HG02759 (cell line): Measurements from ENCODE around the gene MGLL.

Experiments used
- ATAC-seq: cut with Tn5 transposase; IDR thresholded peaks from one replicate; pipeline ENCODE4 v1.9.1; 2021; ENCODE audit warnings: mild to moderate bottlenecking, moderate library complexity; ENCODE audit not compliant: unreplicated experiment

The MGLL gene

DNA sequence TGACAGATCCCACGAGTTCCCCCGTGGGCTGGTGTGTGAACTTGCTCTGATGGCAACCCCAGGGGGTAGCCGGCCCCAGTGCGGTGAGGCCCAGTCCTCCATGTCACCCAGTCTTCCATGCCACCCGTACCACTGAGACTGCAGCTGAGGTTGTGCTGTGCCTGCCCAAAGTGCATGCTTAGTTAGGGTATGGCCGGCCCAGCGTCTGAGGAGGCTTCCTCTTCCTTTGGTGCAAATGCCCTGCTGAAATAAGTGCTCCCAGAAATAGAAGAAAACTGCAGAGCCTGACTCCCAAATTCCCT is 31.5 kb downstream of the MGLL start:
- peak; percentile 9 for ATAC-seq

DNA sequence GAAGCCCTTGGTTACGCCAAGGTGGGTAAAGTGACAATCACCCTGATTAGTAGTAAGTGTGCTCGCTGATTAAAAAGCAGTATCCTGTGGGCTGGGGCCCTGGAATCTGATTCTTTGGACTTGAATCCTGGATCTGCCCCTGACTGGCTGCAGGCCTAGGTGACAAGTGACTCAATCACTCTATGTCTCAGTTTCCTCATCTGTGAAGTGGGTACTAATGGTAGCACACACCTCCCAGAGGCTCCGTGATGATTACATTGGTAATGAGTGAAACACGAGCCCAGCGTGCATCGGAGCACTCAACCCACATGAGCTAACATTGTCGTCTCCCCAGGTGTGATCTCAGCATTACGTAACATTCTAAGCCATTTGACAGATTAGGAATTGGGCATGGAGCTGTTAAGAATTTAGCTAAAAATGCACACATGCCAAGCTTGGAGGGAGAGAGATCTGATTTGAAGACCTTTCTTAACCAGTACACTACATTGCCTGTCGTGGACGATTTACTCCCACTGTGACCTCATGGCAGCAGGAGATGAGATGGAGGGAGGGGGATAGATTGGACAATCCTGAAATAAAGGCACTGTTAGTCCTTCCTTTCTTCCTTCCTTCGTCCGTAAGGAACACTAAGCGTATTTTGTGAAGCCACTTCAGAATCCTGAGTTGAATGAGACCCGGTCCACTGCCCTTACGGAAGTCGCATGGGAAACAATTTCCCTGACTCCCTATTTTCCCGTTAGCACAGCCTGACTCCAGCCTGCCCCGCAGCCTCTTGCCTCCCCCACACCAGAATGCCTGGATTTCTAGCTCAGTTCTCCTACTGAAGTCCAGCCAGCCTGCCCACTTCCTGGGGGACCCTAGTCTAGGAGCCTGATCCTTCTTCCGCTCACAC is 32.1 kb downstream of the MGLL start:
- ATAC-seq = no peak

DNA sequence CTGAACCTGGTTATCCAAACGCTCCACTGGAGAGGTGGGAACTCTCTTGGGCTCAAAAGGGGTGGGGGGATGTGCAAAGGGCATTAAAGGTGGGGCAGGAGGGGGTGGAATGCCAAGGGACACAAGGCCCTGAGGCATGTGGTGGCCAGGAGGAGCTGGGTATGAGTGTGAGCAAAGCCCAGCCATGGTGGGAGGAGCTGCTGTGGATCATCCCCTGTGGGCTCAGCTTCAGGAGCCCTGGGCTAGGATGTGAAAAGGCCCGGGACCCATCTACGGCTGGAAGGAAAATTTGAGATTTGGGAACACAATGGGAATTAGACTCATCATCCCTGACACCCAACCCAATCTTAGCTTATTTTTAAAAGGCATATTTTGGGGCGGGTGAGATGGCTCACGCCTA is 33.3 kb downstream of the MGLL start:
- no peak for ATAC-seq

DNA sequence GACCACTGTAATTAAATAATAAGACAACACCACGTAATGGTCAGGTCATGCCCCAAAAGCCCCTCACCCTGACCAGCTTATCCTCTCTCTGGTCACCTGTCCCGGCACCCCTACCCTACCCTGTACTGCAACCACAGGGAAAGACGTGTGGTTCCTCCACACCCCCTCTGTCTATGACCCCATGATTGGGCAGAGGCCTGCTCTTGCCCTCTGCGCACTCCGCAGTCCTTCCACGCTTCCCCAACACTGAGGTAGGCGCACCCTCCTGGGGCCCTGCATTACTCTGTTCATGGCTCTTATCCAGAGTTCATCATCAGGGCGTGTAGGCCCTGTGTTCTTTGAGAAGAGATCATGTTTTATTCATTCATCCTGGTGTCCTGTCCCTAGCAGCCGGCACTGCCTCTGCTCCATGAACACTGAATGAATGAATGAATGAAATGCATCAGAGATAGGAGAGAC is 33.8 kb downstream of the MGLL start:
- ATAC-seq = no peak

DNA sequence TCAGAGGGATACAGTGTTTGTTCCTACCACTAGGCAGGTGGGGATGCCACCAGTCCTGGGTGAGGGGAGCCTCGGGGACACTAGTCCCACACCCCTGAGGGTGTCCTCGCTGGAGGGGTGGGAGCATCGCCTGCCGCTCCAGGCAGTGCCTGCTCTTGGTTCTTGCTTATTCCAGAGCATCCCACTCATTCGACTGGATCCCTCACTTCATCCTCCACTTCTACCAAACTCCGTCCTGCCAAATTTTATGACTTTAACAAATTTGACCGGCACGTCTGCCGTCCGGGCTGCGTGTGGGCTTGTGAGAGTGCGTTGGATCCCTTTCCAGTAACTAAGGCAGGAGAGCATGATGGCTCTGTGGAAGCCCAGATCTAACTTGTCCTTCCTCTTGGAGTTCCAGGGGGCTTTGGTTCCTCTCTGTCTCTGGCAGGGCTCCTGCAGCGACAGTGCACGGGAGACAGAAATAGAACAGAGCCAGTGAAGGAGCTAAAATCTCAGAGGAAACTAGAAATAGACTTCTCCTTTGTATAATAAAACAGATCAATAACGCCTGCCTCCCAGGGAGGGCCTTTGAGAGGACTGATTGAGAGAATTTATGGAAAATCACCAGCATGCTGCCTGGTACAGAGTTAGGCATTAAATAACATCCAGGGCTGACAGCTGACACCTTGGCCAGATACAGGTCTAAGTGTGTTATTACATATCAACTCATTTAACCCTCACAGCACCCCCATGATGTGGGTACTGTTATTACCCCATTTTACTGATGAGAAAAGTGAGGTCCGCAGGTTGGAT is 34.5 kb downstream of the MGLL start:
- ATAC-seq = no peak

DNA sequence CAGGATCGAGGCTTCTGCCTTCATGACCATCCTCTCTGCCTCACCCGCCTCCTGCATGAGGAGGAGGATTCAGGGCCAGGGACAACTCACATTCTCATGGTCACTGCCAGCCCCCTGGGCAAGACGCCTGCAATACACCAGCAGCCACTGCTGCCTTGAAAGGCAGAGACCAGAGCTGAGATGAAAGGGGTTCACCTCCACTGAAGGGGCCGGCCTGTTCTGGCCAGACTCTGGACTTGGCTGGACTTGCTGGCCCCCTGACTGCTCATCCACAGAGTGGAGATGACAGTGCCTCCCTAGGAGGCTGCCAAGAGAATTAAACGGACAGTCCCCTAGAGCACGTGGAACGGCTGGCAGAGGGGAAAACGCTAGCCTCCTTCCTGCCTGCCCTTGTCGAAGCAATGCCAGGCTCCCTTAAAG is 35.2 kb downstream of the MGLL start:
- no peak for ATAC-seq

DNA sequence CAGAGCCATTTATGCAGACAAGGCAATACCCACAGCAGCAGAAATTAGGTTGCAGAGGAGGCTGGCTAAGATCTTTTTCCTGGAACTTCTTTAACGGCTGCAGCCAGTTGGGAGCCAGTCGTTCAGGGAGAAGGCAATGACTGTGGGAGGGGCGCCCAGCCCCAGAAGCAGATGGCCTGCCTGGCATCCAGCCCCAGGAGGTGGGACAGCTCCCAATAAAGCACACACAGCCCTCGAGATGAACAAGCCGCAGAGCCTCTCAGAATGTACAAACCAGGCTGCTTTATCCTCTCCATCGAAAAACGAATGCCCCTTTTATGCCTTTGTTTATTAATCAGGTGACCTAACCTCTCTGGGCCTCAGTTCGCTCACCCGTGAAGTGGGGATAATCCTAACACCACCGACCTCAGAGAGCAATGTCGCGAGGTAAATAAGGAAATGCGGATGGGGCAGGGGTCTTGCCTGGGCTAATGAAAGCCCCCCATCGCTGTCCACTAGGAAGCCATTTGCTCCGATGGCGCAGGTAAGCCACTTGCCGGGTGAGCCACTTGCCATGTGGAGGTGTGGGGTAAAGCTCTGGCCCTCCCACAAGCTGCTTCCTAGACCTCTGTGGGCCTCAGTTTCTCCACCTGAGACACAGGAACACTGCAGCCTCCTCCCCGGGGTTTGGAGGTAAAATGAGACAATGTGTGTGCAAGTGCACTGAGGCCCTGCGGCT is 35.8 kb downstream of the MGLL start:
- ATAC-seq = no peak

DNA sequence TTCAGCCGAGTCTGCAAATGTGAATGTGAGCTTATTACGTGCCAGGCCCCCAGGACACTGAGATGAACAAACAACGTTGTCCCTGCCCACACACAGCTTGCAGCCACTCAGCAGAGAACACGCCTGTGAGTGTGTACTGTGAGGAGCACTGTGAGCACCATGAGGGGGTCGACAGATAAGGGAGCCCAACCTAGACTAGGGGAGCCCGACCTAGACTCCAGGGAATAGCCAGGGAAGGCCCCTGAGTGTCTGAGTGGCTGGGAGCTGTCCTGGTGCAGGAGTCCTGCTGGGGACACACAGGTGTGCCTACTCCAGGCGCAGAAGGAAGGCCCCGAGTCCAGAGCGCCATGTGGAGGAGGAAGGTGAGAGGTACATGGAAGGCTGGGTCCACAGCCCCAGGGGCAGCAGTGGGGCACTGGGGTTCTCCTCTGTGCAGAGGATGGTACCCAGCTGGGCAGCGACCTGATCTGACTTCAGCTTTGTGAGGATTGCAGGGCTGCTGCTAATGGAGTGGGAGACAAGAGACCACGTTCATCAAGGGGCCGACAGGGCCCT is 36.5 kb downstream of the MGLL start:
- no peak for ATAC-seq

DNA sequence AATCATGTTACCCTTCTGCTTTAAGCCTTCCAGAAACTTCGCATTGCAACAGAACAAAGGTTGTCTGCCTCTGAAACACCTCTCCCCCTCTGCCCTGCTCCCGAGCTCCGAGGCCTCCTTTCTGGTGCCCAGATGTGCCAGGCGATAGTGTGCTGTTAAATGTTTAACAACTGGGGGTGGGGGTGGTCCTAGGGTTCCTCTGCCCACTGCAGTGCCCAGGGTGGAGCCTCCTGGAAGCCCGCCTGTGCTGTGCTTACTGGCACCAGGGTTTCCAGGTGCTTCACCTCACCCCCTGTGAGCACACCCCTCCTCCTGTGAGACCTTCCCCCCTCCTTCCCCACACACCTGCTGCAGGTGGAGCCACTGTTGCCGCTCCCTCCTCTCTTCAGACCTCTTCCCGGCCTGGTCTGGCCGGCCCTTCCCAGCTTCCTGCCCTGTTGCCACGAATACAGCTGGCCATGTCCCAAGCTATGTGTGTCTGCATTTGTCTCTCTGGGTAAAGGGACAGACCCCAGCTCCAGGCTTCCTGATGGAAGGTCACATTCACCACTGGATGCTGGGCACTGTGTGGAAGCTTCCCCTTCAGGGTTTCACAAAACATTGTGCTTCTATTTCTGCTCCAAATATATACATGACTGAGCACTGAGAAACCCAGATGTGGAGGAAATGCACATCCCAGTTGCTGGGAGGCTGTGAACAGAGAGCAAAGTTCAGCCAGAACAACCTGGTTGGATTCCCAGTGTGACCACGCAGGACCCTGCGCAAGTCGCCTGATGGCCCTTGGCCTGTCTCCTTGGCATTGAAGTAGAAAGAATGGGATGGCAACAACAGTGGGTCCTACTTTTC is 37.2 kb downstream of the MGLL start:
- ATAC-seq = no peak

DNA sequence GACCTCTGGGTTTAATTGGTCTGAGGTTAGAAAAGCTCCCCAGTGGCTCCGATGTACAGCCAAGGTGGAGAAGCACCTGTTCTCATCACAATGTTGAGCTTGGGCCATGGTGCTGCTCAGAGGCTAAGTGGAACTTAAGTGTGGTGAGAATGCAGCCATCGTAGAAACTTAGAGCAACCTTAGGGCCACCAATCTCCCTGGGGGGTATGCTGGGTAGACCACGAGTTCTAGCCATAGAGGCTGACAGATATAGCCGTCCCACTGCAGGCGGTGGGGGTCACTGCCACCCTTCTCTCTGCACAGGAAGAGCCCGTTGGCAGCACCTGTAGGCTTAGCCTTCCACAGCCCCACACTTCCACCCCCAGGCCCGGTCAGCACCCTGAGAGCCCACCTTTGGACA is 38.0 kb downstream of the MGLL start:
- ATAC-seq = peak; percentile 40

DNA sequence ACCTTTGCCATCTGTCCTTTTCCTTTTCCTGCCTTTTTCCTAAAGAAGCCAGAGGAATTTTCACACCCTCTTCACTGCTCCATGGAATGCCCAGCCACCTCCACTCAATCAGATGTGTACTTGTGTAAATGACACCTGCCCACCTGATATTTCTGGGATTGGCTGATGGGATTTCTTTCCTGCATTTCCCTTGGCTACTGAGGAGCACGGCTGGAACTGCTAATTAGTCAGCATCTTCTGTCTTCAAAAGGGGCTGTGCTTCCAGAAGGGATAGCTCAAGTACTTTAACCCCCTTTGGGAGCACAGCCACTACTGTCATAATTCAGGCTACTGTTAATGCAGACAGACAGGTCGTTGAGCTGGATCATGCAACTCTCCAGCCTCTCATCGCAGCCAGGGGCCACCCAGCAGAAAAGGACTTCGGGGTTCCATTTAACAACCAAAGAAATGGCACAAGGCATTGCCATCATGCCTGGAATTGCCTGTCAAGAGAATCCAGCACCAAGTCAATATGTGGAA is 38.6 kb downstream of the MGLL start:
- no peak for ATAC-seq

DNA sequence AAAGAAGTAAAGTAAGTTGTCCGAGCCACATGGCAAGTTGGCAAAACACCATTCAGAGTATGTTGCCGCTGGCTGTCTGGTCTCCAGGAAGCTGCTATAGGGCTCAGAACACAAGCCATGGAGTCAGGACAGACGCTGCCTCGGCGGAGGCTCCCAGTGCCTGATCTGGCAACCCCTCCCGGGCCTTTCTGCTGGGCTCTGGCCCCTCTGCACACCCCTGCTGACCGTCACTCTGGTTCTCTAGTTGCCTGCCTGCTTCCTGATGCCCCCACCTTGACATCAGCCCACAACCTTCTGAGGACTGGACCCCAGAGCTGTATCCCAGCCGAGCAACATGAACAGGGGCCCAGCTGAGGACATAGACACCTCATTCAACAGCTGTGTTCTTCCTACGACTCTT is 39.1 kb downstream of the MGLL start:
- ATAC-seq = no peak

DNA sequence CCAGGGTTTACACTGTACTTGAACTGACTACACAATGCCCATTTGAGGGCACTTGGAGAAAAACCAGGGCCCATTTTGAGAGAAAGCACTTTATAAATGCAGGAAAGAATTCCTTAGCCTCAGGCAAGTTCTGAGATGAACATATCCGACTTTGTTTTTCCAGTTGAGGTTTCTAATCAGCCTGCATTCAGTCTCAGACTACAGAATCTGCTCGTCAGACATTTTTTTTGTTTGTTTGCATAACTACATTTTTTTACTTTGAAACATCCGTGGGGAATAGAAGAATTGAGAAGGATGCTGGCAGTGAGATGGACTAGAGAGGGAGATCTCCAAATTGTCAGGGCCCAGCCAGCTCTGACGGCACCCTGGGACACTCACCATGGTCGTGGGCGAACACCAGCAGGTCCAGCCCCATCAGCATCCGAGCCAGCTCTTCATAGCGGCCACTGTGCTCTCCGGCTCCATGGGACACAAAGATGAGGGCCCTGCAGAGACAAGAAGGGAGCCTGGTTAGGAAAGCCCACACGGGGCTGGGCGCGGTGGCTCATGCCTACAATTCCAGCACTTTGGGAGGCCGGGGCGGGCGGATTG is 40.8 kb downstream of the MGLL start:
- no peak for ATAC-seq

DNA sequence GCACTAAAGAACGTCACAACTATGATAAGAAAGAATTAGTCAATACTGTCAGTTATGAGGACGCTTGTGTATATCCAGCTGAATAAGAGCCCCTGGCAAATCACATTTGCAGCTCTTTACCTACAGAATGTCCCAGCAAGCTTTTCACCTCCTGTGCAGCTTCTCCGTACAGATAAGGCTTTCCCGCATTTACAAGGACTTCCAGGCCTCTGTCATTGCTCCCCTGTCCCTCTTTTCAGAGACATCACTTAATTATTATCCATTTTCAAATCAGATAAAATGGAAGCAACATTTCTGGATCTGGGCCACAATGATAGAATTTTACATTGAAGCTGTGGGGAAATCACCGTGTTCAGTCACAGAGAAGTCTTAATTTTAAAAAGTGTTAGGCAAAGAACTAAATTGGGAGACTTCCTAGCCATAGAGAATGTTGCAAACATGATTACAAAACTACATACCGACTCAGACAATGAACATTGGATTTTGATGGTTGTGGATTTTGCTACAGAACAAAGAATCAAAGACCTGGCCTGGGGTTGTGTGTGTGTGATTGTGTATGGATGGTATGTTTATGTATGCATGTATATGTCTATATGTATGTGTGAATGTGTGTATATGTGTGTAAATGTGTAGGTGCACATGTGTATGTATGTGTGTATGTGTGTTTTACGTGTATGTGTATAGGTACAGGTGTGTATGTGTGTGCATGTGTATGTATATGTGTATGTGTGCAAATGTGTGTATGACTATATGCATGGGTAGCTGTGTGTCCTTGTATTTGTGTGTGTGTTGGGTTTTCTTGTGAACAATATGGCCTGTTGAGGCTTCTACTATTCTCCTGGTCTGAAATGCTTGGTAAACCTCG is 41.5 kb downstream of the MGLL start:
- ATAC-seq = no peak

DNA sequence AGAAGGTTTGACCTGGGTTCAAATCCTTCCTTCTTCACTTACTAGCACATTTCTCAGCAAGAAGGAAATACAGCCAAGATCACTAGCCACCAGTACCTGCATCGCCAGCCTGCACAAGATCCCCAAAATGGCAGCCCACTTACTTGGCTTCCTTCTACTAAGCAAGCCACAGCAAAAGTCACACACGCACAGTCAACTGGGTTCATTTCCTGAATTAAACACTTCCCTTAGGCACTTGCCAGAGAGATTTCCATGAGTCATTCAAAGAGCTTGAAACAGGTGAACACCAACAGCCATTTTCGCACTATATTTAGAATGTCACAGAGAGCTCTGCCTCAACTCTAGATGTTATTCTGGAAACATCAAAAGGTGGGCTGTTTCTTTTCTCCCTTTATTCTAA is 42.6 kb downstream of the MGLL start:
- ATAC-seq = peak; percentile 34

DNA sequence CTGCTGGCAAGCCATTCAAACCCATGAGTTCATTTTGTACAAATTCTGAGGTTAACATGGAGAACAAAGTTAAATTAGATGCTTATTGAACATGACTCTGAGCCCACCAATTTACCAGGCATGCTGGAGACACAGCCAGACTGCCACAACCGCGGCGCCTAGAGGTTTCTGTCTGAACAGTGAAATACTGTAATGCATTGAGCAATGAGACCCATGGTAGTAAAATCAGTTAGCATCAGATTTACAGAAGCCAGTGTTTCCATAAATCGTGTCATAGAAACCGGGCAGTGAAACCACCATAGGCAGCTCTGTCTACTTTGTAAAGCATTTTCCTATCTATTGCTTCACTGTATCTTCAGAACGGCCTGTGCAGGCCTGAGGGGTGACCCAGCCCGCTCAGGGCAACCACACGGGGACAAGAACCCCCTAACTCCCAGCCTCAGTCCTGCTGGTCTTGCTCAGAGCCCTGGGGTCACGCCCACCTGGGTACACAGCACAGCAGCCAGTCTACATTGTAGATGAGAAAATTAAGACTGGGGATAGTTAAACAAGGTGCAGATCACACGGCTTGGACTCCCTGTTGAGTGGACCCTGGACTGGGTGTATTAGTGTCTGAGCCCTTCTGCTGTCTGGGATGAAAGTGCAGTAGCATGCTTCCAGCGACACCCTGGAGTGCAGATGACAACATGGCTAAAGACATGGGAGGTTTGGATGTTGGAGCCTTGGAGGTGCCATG is 44.2 kb downstream of the MGLL start:
- ATAC-seq = no peak

DNA sequence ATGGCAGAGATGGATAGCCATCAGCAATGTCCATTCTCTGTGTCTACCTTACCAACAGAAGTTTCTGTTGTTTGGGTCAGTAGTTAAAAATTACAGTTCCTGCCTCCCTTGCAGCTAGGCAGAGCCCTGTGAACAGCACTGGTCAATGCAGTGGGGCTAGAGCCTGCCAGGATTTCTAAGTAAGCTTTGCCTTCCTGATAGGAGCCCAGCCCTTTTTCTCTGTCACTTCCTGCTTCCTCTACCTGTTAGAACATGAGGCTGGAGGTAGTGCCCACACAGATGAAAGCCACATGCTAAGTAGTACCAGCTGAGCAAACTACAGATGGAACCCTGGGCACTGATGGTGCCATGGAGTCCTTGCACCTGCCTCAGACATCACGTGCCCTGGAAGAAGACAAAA is 45.0 kb downstream of the MGLL start:
- ATAC-seq = no peak

DNA sequence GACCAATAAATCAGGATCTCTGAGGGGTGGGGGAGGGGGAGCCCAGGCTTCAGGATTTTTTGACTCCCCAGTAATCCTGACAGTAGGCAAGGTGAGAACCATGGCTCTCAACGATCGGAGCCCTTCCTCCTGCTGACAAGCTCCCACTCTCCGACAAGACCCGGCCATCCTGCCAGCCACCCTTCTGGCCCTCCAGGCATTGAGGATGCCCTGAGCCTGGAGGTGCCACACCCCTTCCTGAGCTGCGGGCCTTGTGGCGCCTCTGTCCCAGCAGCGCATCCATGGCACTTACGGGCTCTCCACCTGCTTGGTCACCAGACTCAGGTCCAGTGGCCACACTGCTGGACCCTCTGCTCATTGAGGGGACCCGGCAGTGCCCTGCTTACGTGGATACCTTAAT is 46.0 kb downstream of the MGLL start:
- ATAC-seq = no peak
